ENCODE results near the gene CABP5. TPM values are rescaled to one million over a fixed set of nuclear protein-coding genes. Genes with fewer than 3 reads are reported as not detected.

Gene CABP5
- total RNA-seq, 4 donors from 2014 or later, result not detected

- DNase-seq (ENCODE audit: extremely low spot score), result no peak
- intact Hi-C loops (cut with DNase I), result no loop called here
- WGBS, result 49% methylated on average over 5 of the region's 5 CpGs
These were observed 49.6 kb downstream of the CABP5 start, which contains the start of gene ELSPBP1 for GRCh38 chr19:47994209-47994802. Gene ELSPBP1 (plus strand): TSS chr19:47994632. CDS start chr19:48008668, 14,036 bp downstream.

GRCh38 chr19:47992070-47992469 lies 51.8 kb downstream of the CABP5 start, which contains the start of gene BSPH1:
Gene BSPH1 (minus strand): TSS chr19:47992170. CDS start chr19:47992081, 89 bp downstream.
- WGBS, result 61% methylated on average over 2 of the region's 2 CpGs
- no peak within 1 kb of the TSS for H3K27ac ChIP-seq (replicated peaks in 1 of 4)
- H3K4me1 ChIP-seq, result no peaks in the 10 kb centered on the region
- TF ChIP-seq CTCF (IDR thresholded peaks at IDR 0.05), result no peak
- no peak for TF ChIP-seq POLR2AphosphoS5 (IDR thresholded peaks at IDR 0.05)
- no peak for TF ChIP-seq EP300 (IDR thresholded peaks at IDR 0.05)
- TF ChIP-seq POLR2A (IDR thresholded peaks at IDR 0.05; ENCODE audit: low read depth), result no peak
- intact Hi-C loops (cut with DNase I), result no loop called here
- no peak within 1 kb of the TSS for H3K4me3 ChIP-seq
- DNase-seq (ENCODE audit: extremely low spot score), result no peak
- H3K27me3 ChIP-seq, result peaks cover 0 to 73% (median 0%) of the 10 kb centered on the region in 4 donors
- no peaks in the 10 kb centered on the region for H3K9me3 ChIP-seq
- no peaks in the 10 kb centered on the region for H3K36me3 ChIP-seq

More at GRCh38 chr19:47994209-47994802, 49.6 kb downstream of the CABP5 start, which contains the start of gene ELSPBP1:
- Histone ChIP-seq H3K27ac (replicated peaks in 1 of 4) (no peak within 1 kb of the TSS), H3K27me3 (peaks cover 0 to 55% (median 0%) of the 10 kb centered on the region in 4 donors), H3K4me1 (no peaks in the 10 kb centered on the region), H3K4me3 (no peak within 1 kb of the TSS), H3K36me3 (no peaks in the 10 kb centered on the region), H3K9me3 (no peaks in the 10 kb centered on the region)
- TF ChIP-seq CTCF (IDR thresholded peaks at IDR 0.05), result no peak
- TF ChIP-seq EP300 (IDR thresholded peaks at IDR 0.05), result no peak
- no peak for TF ChIP-seq POLR2A (IDR thresholded peaks at IDR 0.05; ENCODE audit: low read depth)
- TF ChIP-seq POLR2AphosphoS5 (IDR thresholded peaks at IDR 0.05), result no peak

- 51% methylated on average over 10 of the region's 10 CpGs for WGBS
- Histone ChIP-seq H3K4me1 (no peaks in the 10 kb centered on the region), H3K4me3 (no peak overlapping the region), H3K36me3 (no peaks in the 10 kb centered on the region), H3K27me3 (peaks cover 0 to 71% (median 0%) of the 10 kb centered on the region in 4 donors), H3K9me3 (no peaks in the 10 kb centered on the region), H3K27ac (replicated peaks in 1 of 4) (no peak overlapping the region)
- intact Hi-C loops (cut with DNase I), result no loop called here
- TF ChIP-seq POLR2A (IDR thresholded peaks at IDR 0.05; ENCODE audit: low read depth) (no peak), CTCF (IDR thresholded peaks at IDR 0.05) (no peak), EP300 (IDR thresholded peaks at IDR 0.05) (no peak), POLR2AphosphoS5 (IDR thresholded peaks at IDR 0.05) (no peak)
- DNase-seq (ENCODE audit: extremely low spot score), result no peak
These were observed 52.6 kb downstream of the CABP5 start for GRCh38 chr19:47991191-47991808.

Other genes with a start within 250 kb of the CABP5 start
- not detected for gene TPRX1, start 239.5 kb downstream of the CABP5 start, total RNA-seq
- gene CRX, start 222.1 kb downstream of the CABP5 start, total RNA-seq, result not detected
- gene TPRX2, start 184.8 kb downstream of the CABP5 start, total RNA-seq, result not detected
- gene SULT2A1, start 157.8 kb downstream of the CABP5 start, total RNA-seq, result not detected
- gene BSPH1, start 51.9 kb downstream of the CABP5 start, total RNA-seq, result not detected
- not detected for gene ELSPBP1, start 49.4 kb downstream of the CABP5 start, total RNA-seq
- gene PLA2G4C, start 66.7 kb upstream of the CABP5 start, total RNA-seq, result 10 to 100 TPM in 2 of 4 donors, 1 to 10 TPM in 2; 5.3 to 15.1 (median 9.3) TPM
- gene LIG1, start 126.3 kb upstream of the CABP5 start, total RNA-seq, result 1 to 10 TPM; 4.2 to 7.3 (median 6.0) TPM
- 10 to 100 TPM in 2 of 4 donors, 1 to 10 TPM in 2; 4.0 to 15.2 (median 10.4) TPM for gene ZSWIM9, start 126.6 kb upstream of the CABP5 start, total RNA-seq
- gene CARD8, start 211.8 kb upstream of the CABP5 start, total RNA-seq, result 10 to 100 TPM; 17.7 to 22.3 (median 20.9) TPM
- under 1 TPM in 2 of 4 donors, not detected in 2; 0.26 to 0.46 TPM for gene ZNF114, start 226.0 kb upstream of the CABP5 start, total RNA-seq

Data from esophagus muscularis mucosa (tissue), 4 donors.